DMS 273 treated with DMSO at 0.1 percent for 48 hours (cell line): ENCODE data around the gene GKN2.

Experiments used
- DNase-seq: peaks from one replicate; lab custom pipeline; 2025; lab: John Stamatoyannopoulos, UW

GKN2 gene, protein sequence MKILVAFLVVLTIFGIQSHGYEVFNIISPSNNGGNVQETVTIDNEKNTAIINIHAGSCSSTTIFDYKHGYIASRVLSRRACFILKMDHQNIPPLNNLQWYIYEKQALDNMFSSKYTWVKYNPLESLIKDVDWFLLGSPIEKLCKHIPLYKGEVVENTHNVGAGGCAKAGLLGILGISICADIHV

DNA sequence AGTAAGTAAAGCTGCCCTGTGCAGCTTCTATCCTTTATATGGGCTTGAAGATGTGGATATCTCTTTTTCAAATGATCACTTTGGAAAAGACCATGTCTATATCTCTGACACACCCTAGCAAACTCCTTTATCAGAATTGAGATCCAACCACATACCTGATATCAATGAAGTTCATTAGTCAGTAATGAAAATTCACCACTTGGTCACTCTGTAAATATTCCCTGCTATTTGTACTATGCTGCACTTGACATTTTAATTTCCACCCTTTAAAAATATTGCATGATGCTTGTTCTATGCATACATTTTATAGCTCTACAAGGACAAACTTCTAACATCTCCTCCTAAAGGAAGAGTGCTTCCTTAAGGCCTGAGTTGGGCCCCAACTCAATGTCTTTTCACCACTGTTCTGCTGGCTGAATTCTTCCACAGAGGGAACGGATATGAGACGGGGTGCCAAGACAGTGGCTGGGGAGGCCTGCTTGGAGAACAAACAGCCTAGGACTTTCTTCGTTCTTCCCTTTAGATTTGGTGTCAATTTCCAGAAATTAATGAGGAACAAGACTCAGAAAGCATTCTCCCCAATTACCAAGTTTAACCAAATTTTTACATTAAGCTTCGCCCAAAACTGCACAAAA is at the start of gene GKN2:
GKN2 (minus strand) TSS at position 7 of the 635 bp plus-strand sequence. CDS start 32 bp downstream, outside the sequence.
- no peak for DNase-seq

DNA sequence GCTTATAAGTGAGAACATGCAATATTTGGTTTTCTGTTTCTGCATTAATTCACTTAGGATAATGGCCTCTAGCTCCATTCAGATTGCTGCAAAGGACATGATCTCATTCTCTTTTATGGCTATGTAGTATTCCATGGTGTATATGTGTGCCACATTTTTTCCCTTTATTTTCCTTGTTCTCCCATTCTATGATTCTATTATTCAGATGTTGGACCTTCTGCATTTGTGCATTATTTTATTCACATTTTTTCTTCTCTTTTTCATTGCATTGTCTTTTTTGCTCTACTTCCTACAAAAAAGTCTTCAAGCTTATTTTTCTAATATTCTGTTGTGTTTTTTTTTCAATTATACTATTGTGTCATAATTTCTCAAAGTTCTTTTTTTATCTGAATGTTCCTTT is 49.2 kb upstream of the GKN2 start:
- no peak for DNase-seq

DNA sequence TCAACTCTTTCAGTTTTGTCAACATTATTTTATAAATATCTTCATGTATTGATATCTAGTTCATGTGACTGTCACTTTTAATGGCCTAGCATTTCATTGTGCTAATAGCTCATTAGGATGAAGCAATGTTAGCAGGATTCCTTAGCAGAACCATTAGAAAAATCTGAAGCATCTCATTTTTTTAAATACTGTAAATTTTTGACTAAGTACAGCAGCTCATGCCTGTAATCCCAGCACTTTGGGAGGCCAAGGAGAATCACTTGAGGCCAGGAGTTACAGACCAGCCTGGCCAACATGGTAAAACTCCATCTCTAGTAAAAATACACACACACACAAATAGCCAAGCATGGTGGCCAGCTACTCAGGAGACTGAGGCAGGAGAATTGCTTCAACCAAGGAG is 44.7 kb upstream of the GKN2 start:
- DNase-seq = no peak

DNA sequence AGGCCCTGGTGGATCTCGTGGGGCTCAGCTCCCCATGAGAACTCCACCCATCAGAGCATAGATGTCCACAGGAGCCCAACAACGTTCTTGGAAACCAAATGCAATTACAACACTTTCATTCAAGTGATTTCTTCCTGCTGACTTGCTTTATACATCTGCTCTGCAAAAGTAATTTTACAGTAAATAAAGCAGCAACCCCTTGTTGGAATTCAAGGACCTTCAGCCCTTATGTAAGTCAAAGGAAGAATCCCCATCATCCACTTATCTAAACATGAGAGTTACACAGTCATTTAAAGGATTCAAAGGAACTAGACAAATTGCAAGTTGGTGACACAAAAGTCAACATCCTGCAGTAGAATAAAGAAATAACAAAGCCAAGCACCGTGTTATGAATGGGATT is 43.2 kb upstream of the GKN2 start:
- DNase-seq = no peak

DNA sequence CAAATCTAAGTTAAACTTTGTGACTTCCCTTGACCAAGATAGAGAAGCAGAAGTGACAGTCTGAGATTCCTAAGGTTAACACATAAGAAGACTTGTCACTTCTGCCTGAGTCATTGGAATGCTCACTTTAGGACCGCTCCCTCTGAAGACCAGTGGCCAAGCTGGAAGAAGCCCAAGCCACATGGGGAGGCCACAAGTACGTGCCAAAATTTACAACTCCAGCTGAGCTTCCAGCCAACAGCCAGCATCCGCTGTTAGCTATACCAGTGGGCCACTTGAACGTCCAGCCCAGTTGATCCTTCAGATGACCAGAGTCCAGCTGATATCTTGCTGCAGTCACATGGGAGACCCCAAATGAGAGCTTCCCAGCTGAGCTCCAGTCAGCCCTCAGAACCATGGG is 42.2 kb upstream of the GKN2 start:
- DNase-seq = no peak

- DNase-seq = no peak
These were observed 41.0 kb upstream of the GKN2 start for GRCh38 chr2:68993660-68994059.

DNA sequence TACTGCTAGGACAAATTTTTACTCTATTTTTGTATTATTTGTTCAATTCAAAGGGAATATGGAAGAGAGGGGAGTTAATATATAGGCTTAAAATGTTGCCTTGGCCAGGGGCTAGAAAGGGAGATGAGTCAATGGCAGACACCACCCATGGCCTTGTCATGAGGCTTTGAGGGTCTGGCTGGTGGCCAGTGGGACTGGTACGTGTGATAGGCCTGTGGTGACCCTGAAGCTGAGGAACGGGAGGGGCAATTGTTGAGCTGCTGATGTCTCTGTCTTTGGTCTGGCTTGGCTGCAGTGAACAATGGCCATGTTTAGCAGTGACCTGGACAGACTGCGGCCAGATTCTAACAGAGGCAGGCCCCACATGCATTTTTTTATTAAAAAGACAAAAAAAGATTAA is 40.2 kb upstream of the GKN2 start:
- DNase-seq = no peak

DNA sequence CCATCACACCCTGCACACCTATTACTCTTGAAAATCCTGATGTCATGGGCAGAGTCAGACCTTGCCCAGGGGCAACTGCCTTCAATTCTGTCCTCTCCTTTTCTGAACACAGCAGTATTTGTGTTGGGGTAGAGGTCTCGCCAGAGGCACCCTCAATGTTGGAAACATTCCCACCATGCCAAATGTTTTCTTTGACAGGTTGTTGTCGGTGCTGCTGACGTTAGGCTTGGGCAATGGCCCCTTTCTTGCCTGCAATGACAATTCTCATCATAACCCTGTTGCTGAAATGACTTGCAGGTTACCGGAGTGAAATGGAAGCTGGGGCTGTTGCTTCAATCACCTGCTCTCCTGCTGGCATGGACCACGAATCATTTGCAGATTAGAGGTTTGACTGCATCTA is 39.6 kb upstream of the GKN2 start:
- DNase-seq = no peak

DNA sequence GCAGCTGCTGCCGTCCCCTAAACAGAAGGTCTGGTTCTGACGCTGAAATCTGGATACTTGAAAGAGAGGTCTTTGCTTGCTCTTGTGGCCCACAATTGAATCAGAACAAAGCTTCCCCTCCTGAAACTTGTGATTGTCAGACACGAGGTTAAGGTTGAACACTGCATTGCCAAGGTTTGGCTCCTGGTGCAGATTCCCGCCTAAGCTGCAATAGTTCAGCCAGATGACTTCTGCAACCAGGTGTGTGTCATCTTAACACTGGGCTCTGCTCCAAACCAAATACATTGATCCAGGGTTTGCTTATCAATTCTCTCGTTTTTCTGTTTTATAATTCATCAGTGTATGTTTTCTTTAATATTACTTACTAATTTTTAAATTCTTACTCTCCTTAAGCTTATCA is 36.3 kb upstream of the GKN2 start:
- DNase-seq = no peak

DNA sequence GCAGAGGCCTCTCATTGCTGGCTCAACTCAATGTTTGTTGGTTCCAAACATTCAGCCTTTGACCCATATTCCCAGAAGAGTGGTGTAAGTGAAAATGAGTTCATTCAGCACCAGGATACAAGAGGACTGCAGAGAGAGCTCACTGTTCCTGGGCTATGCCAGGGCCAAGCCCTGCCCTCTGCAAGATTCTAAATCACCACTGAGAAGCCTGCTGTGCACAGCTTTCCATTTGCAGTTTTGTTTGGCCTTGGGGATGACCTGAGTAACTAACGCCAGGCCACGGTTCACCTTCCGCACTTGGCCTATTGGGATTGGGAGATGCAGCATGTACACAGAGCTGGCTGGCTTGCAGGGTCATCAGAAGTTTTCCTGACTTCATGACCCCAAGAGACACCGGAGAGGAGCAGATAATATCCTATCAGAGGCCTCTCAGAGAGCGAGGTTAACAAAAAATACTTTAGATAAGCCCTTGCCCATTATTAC is 34.4 kb upstream of the GKN2 start:
- no peak for DNase-seq

GRCh38 chr2:68980956-68981355 is 28.3 kb upstream of the GKN2 start:
- no peak for DNase-seq

GRCh38 chr2:68978098-68978497 is 25.4 kb upstream of the GKN2 start:
- no peak for DNase-seq

- no peak for DNase-seq
These were observed 24.8 kb upstream of the GKN2 start for GRCh38 chr2:68977453-68977852.

- DNase-seq = no peak
These were observed 23.2 kb upstream of the GKN2 start for GRCh38 chr2:68975844-68976243.

DNA sequence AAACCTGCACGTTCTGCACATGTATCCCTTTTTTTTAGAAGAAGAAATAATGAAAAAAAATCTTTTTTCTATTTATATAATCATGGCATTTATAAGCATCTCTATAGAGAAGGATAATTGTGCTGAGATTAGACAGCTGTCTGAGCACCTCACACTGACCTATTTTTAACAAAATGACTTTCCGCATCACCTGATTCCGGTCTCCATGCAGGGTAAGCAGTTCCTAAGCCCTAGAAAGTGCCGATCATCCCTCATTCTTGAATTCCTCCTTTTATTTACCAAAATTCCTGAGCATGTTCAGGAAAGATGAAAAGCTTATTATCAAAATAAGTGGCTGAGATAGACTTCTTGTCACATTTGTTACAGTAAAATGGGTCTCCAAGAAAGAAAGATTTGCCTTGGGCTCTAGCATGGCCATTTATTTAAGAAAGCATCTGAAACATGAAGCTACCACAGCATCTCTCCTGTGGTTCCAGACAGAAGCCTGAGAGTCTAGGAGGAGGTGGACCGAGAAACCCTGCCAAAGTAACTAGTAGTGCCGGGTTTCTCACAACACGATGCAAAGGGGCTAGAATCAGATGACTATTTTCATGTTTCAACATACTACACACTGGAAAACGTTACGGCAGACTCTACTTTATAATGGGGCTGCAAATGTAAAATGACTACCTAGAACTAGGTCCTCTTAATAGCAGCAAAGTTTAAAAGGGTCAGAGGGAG is 22.4 kb upstream of the GKN2 start:
- DNase-seq = no peak

- no peak for DNase-seq
These were observed 21.6 kb upstream of the GKN2 start, which contains the start of gene GKN1 for GRCh38 chr2:68974251-68974650. Gene GKN1 (plus strand): TSS chr2:68974636. CDS start chr2:68974678, 42 bp downstream.

- no peak for DNase-seq
These were observed 19.0 kb upstream of the GKN2 start for GRCh38 chr2:68971591-68972231.

GRCh38 chr2:68970566-68971265 is 18.0 kb upstream of the GKN2 start:
- DNase-seq = no peak

DNA sequence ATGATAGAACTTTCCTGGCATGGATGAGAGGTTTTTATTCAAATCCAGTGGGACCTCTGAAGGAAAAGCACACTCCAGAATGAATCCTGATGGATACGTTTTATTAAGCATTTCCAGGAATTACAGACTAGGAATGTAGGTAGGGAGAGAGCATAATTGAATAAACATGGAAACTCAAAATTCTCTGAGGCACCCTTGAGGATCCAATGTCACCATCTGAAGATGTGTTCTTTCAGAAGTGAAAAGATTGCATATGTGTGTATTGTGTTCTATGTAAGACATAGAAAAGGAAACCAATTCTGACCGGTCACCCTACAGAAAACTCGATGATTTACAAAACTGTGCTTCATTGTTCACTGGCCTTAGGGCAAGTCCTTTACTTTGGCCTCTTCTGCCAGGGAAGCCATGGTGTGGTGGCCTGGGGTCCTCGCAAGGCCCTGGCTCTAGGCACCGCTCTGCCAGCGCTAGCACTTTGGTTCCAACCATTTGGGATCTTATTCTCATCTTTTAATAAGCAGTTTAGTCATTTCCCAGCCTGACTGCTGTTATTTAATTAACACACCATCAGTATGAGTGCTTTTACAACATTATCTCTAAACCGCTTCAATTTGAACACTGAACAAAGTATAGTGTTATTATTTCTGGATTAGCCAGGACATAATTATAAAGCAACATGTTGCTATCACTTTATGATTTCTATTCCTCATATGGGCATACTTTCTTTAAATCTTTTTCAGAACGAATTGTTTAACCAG is 17.2 kb upstream of the GKN2 start:
- DNase-seq = no peak

- no peak for DNase-seq
These were observed 15.5 kb upstream of the GKN2 start for GRCh38 chr2:68968221-68968620.

GRCh38 chr2:68964282-68964681 is 11.6 kb upstream of the GKN2 start:
- no peak for DNase-seq
